Kidney glomerular epithelial cell (primary cell): ENCODE measurements around the gene PCP2.

Experiments
- DNase-seq: peaks from one replicate; lab custom pipeline; 2025; lab: John Stamatoyannopoulos, UW

Gene PCP2

DNA sequence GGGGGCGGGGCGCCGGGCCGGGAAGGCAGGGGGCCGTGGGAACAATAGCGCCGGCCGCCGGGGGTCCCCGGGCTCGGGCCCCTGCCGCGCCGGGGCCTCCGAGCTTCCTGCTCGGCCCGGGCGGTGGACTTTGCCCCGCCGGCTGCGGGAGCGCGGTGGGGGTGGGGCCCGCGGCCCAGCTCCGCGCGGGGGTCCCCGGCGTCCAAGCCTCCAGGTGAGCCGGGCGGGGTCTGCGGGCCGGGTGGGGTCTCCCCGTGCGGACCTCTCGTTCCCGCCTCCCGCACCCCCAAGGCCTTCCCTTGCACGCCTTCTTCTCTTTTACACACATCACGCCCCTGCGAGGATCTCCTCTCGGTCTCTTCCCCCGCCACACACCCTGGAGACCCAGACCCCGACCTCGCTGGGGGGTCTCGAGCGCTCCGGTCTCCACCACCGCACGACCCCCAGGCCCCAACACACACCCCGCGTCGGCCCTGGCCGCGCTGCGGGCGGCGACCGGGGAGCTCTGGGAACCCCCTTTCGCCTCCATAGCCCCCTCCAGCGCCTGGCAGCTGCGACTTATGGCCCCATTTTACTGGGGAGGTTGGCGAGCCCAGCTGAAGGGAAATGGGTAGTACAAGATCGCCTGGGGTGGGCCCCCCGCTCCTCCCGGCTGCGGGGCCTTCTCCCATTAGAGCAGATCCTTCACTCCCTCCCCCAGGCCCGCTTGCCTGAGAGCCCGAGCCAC lies 37.1 kb downstream of the PCP2 start:
- no peak for DNase-seq

DNA sequence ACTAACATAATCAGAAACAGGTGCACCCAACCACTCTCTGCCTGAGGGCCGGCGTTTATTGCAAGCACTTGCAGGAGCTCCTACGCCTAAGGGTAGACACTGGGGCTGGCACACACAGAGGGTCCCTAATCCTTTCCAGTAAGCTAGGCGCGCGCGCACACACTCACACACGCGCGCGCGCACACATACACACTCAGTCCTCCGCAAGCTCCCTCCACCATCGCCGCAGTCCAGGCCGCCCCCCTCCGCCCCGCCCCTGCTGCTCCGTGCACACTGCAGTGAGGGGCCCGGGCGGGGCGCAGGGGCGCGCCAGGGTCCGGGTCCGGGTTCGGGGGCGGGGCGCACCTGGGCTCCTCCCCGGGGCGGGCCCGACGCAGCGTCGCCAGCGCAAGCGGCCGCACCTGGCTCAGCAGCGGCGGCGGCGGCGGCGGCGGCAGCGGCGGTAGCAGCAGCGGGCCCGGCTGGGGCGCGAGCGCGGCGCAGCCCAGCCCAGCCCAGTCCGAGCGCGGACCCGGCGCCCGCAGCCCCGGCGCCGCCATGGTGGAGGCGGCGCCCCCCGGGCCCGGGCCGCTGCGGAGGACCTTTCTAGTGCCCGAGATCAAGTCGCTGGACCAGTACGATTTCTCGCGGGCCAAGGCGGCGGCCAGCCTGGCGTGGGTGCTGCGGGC lies 37.9 kb downstream of the PCP2 start, which contains the start of gene CAMSAP3:
CAMSAP3 (plus strand) TSS at position 398 of the 668 bp plus-strand sequence; CDS start at position 538, 140 bp downstream.
- no peak for DNase-seq

GRCh38 chr19:7590256-7590655 lies 43.3 kb downstream of the PCP2 start:
- no peak for DNase-seq

DNA sequence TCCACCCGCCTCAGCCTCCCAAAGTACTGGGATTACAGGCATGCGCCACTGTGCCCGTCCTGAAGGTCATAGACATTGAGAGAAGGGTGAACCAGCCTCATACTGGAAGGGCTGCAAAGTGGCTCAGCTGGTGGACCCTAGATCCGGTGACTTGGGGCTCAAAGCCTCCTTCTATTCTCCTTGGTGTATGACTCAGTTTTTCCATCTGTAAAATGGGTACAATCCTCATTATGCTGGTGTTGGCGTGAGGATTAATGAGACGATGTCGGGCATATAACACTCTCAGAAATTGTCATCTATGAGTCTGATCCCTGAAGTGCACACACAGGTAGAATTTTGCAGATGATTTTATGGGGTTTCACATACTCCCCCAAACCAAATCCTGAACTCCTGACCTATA lies 43.7 kb downstream of the PCP2 start:
- no peak for DNase-seq

GRCh38 chr19:7582446-7582845 lies 51.1 kb downstream of the PCP2 start:
- DNase-seq = no peak
